ENCODE measurements around the gene RNF144B. TPM values are rescaled to one million over a fixed set of nuclear protein-coding genes. Genes with fewer than 3 reads are reported as not detected.

RNF144B gene
- total and polyA plus RNA-seq, 2 of the 8 experiments (the other 6 are each of a cell fraction or from before 2014, with no cell fraction given), result 1.8 to 11.2 TPM

DNA sequence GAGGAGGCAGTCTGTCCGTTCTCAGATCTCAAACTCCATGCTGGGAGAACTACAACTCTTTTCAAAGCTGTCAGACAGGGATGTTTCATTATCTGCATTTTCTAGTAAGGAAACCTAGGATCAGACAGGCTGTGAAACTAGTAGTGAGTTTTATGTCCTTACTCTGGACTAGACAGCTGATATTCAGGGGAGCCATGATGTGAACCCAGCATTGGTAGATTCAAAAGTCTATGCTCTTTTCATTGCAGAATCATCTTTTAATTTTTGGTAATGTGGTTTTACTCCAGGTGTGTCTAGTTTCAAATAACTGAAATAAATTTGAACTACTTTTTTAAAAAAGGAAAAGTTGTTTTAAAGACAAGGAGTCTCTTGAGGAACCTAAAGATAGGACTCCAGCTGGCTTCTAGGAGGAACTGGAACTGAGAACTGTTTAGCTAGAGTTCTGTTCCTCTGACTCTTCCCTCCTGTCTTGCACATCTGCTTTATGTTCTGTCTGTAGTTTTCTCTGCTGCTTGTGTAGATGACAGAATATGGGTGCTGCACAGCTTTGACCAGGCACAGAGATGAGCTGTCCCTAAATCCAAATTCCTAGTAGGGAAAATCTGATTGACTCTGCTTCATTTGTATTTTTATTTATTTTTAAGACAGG, 27.8 kb upstream of the RNF144B start:
- Histone ChIP-seq H3K18ac (ENCODE audit: extremely low read depth, low read length) (no peak overlapping the region), H4K5ac (ENCODE audit: insufficient read length, low read depth, low read length) (no peak overlapping the region), H3K4me2 (ENCODE audit: insufficient read depth in 1 of 2, low read depth in 2 of 2, low read length in 2 of 2) (no peak overlapping the region), H3K4me1 (replicated peaks in 1 of 4; ENCODE audit: control insufficient read depth in 3 of 4, insufficient read depth in 4 of 4, low read length in 3 of 4) (no peaks in the 10 kb centered on the region), H3K56ac (replicated peaks; ENCODE audit: insufficient read length, low read depth, low read length) (no peak overlapping the region), H2BK15ac (ENCODE audit: low read length) (no peak overlapping the region), H3K23ac (ENCODE audit: insufficient read length) (no peak overlapping the region), H4K20me1 (replicated peaks in 1 of 2; ENCODE audit: control insufficient read depth in 1 of 2, insufficient read depth in 2 of 2, low read length in 2 of 2) (no peaks in the 10 kb centered on the region), H3K14ac (ENCODE audit: insufficient read length) (no peak overlapping the region), H3K79me1 (ENCODE audit: low read depth, low read length) (no peaks in the 10 kb centered on the region), H2BK20ac (ENCODE audit: low read length) (no peak overlapping the region), H2BK12ac (ENCODE audit: low read depth, low read length) (no peak overlapping the region), H3K79me2 (ENCODE audit: control insufficient read depth in 1 of 2, insufficient read depth in 2 of 2, low read length in 2 of 2) (no peaks in the 10 kb centered on the region), H3K36me3 (ENCODE audit: control insufficient read depth in 2 of 4, insufficient read depth in 4 of 4, low read length in 3 of 4) (no peaks in the 10 kb centered on the region), H3K27me3 (replicated peaks in 1 of 4; ENCODE audit: control insufficient read depth in 3 of 4, extremely low read depth in 1 of 4, insufficient read depth in 3 of 4, low read length in 3 of 4) (no peaks in the 10 kb centered on the region), H3K4ac (replicated peaks; ENCODE audit: insufficient read length, low read depth, low read length) (no peak overlapping the region), H2BK120ac (replicated peaks; ENCODE audit: low read depth, low read length) (no peak overlapping the region), H4K91ac (replicated peaks; ENCODE audit: insufficient read length, low read length) (no peak overlapping the region), H3K4me3 (ENCODE audit: extremely low read depth in 1 of 4, insufficient read depth in 2 of 4, low read depth in 3 of 4, low read length in 4 of 4) (no peak overlapping the region), H2AFZ (ENCODE audit: low read length) (no peak overlapping the region), H2AK5ac (ENCODE audit: low read depth, low read length) (no peak overlapping the region), H3K9me3 (ENCODE audit: insufficient read depth in 2 of 2, low read depth in 1 of 2, low read length in 1 of 2) (no peaks in the 10 kb centered on the region), H2BK5ac (ENCODE audit: low read depth, low read length) (no peak overlapping the region), H3K23me2 (ENCODE audit: low read depth, low read length) (no peaks in the 10 kb centered on the region), H3K9ac (replicated peaks in 1 of 4; ENCODE audit: extremely low read depth in 1 of 4, low read depth in 3 of 4, low read length in 3 of 4) (no peak overlapping the region), H4K8ac (ENCODE audit: extremely low read depth, insufficient read depth, low read length) (no peak overlapping the region), H3K27ac (ENCODE audit: low read depth, low read length) (no peak overlapping the region)
- DNase-seq (ENCODE audit: low read depth in 1 of 2, low spot score in 2 of 2) (no peak), FAIRE-seq (no peak)
- TF ChIP-seq KDM5A (IDR thresholded peaks at IDR 0.05; ENCODE audit: low read length), result no peak
- no peak for TF ChIP-seq BRCA1 (IDR thresholded peaks at IDR 0.05; ENCODE audit: low read depth, low read length)
- no peak for TF ChIP-seq BACH1 (IDR thresholded peaks at IDR 0.05; ENCODE audit: low read length)
- TF ChIP-seq CTBP2 (IDR thresholded peaks at IDR 0.05; ENCODE audit: borderline replicate concordance, insufficient read depth, insufficient read length, low read length), result no peak
- no peak for TF ChIP-seq CHD1 (IDR thresholded peaks at IDR 0.05; ENCODE audit: low read depth, low read length)
- TF ChIP-seq CREB1 (IDR thresholded peaks at IDR 0.05), result no peak
- TF ChIP-seq TAF7 (optimal IDR thresholded peaks at IDR 0.05; ENCODE audit: borderline replicate concordance, low read depth, low read length), result no peak
- TF ChIP-seq GABPA (IDR thresholded peaks at IDR 0.05; ENCODE audit: borderline replicate concordance, insufficient read depth, low read length), result no peak
- TF ChIP-seq SRF (IDR thresholded peaks at IDR 0.05; ENCODE audit: low read depth, low read length), result no peak
- no peak for TF ChIP-seq KDM1A (IDR thresholded peaks at IDR 0.05; ENCODE audit: borderline replicate concordance, low read length)
- ChIA-PET POLR2A (ENCODE audit: partially characterized antibody) (no interaction called here), CTCF (ENCODE audit: partially characterized antibody) (interaction anchor here (1.4 to 2.5 kb wide), 3 partner anchors 13 to 142 kb away, joined by 3 to 7 read pairs (median 6); no protein-coding TSS in a partner anchor)
- 80% methylated on average over 1 of the region's 1 CpG; no CpG with 5 or more reads in 1 of the 2 experiments for WGBS, 2 experiments (ENCODE audit: extremely low coverage in 1 of 2, insufficient coverage in 1 of 2, insufficient read length in 1 of 2, insufficient replicate concordance in 2 of 2, low coverage in 1 of 2, low lambda C conversion rate in 2 of 2, missing lambda C conversion rate in 1 of 2)

Measured in H1 (cell line).